ENCODE results near the gene LRRC27.

Gene LRRC27

DNA sequence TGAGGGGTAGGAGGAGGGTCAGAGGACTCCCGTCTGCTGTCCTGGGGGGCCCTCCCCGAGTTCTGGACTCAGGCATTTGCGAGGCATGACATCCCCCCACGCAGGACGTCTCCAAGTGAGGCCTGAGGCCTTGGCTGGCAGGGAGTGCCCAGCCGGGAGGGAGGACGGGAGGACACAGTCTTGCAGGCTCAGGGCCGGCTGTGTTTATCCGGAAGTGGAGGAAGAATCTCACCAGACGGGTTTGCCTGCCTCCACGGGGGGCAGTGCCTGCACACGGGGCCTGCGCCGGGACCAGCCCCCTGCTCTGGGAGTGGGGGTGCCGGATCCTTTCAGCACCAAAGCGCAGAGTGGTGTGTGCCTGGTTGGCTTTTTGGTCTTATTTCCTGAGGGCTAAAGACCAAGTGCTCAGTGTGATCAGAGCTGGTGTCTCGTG lies 75.9 kb downstream of the LRRC27 start:
- H3K27me3 ChIP-seq (ENCODE audit: low read length) = no peaks in the 10 kb centered on the region
- H3K9ac ChIP-seq (ENCODE audit: low read length) = no peak overlapping the region
- H3K4me2 ChIP-seq (ENCODE audit: low read depth, low read length, poor library complexity, severe bottlenecking) = no peak overlapping the region
- no peak overlapping the region for H3K4me3 ChIP-seq (ENCODE audit: insufficient read depth, low read length, poor library complexity, severe bottlenecking)
- no peaks in the 10 kb centered on the region for H3K79me2 ChIP-seq (ENCODE audit: insufficient read depth, low read length)
- no peaks in the 10 kb centered on the region for H3K9me2 ChIP-seq (replicated peaks; ENCODE audit: insufficient read depth, low read length)
- H2AFZ ChIP-seq (ENCODE audit: low read depth, low read length, severe bottlenecking) = no peak overlapping the region
- no peak for TF ChIP-seq EZH2phosphoT487 (conservative IDR thresholded peaks at IDR 0.05; ENCODE audit: low read length)
- TF ChIP-seq, protein P1, sequence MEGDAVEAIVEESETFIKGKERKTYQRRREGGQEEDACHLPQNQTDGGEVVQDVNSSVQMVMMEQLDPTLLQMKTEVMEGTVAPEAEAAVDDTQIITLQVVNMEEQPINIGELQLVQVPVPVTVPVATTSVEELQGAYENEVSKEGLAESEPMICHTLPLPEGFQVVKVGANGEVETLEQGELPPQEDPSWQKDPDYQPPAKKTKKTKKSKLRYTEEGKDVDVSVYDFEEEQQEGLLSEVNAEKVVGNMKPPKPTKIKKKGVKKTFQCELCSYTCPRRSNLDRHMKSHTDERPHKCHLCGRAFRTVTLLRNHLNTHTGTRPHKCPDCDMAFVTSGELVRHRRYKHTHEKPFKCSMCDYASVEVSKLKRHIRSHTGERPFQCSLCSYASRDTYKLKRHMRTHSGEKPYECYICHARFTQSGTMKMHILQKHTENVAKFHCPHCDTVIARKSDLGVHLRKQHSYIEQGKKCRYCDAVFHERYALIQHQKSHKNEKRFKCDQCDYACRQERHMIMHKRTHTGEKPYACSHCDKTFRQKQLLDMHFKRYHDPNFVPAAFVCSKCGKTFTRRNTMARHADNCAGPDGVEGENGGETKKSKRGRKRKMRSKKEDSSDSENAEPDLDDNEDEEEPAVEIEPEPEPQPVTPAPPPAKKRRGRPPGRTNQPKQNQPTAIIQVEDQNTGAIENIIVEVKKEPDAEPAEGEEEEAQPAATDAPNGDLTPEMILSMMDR (IDR thresholded peaks at IDR 0.05; ENCODE audit: insufficient read depth, low read length, poor library complexity, severe bottlenecking) = no peak
- no peak overlapping the region for H3K27ac ChIP-seq (ENCODE audit: low read depth, low read length)
- H3K36me3 ChIP-seq (ENCODE audit: low read length) = no peaks in the 10 kb centered on the region
- H4K20me1 ChIP-seq (ENCODE audit: low read depth, low read length) = no peaks in the 10 kb centered on the region
- no peaks in the 10 kb centered on the region for H3K9me3 ChIP-seq (ENCODE audit: insufficient read depth, low read length)
- H3F3A ChIP-seq (ENCODE audit: insufficient read depth) = no peaks in the 10 kb centered on the region

DNA sequence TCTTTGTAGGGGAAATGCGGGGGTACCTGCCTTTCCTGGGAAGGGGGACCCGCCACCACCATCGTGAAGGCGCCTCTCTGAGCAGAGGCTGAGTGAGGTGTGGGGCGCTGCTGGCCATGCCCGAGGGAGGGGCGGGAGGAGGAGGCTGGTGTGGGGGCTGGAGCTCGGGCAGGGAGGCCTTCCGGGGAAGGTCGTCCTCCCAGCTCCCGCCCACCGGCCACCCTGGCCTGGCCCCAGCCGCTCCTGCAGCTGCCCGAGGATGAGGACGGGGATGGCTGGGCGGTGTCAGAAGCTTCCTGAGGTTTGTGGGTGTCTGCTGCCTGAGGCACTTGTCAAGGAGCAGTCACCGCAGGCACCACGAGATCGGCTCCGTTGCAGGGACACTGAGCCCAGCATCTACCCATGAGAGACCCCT lies 76.4 kb downstream of the LRRC27 start:
- Histone ChIP-seq H3K4me3 (ENCODE audit: insufficient read depth, low read length, poor library complexity, severe bottlenecking) (no peak overlapping the region), H3K9me2 (replicated peaks; ENCODE audit: insufficient read depth, low read length) (no peaks in the 10 kb centered on the region), H3K27ac (ENCODE audit: low read depth, low read length) (no peak overlapping the region), H3K9ac (ENCODE audit: low read length) (no peak overlapping the region), H3K4me2 (ENCODE audit: low read depth, low read length, poor library complexity, severe bottlenecking) (no peak overlapping the region), H3K9me3 (ENCODE audit: insufficient read depth, low read length) (no peaks in the 10 kb centered on the region), H3K27me3 (ENCODE audit: low read length) (no peaks in the 10 kb centered on the region), H4K20me1 (ENCODE audit: low read depth, low read length) (no peaks in the 10 kb centered on the region), H3F3A (ENCODE audit: insufficient read depth) (no peaks in the 10 kb centered on the region), H3K36me3 (ENCODE audit: low read length) (no peaks in the 10 kb centered on the region), H3K79me2 (ENCODE audit: insufficient read depth, low read length) (no peaks in the 10 kb centered on the region), H2AFZ (ENCODE audit: low read depth, low read length, severe bottlenecking) (no peak overlapping the region)
- TF ChIP-seq, protein P1 (IDR thresholded peaks at IDR 0.05; ENCODE audit: insufficient read depth, low read length, poor library complexity, severe bottlenecking) = no peak
- TF ChIP-seq EZH2phosphoT487 (conservative IDR thresholded peaks at IDR 0.05; ENCODE audit: low read length) = no peak

DNA sequence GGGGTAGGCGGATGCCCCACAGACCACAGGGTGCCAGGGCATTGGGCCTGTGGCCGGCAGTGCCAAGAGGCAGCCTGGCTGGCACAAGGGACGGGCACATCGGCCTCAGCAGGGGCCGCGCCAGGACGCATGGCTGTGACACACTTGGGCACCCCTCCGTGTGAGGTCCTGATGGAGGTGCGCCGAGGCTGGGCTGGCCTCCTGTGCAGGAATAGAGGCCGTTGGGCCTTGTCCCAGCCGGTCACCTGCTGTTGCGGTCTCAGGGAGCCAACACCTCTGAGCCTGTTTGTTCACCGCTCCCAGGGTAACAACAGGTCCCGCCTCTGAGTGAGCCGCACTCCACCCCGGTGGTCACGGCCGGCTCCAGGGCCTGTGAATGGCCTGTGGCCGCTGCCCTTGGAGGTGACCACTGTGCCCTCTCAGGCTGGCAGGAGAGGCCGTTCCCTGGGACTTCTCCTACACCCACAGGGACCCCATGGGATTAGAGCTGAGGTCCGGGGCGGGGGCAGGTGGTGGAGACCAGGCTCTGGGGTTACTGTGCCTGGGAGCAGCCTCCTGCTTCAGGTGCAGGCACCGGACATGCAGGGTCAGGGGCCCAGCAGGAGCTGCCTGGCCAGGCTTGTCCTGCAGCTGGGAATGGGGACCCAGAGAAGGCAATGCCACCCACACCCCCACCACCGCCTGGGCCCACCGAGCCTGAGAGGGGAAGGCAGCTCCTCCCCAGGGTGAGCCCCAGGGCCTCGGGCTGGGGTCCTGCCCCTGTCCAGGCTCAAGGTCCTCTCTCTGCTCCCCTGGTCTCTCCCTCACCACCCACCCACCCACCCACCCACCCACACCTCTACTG lies 77.1 kb downstream of the LRRC27 start:
- Histone ChIP-seq H3K27me3 (ENCODE audit: low read length) (no peaks in the 10 kb centered on the region), H4K20me1 (ENCODE audit: low read depth, low read length) (no peaks in the 10 kb centered on the region), H3K9me3 (ENCODE audit: insufficient read depth, low read length) (no peaks in the 10 kb centered on the region), H3K79me2 (ENCODE audit: insufficient read depth, low read length) (no peaks in the 10 kb centered on the region), H3K9ac (ENCODE audit: low read length) (no peak overlapping the region), H3K4me3 (ENCODE audit: insufficient read depth, low read length, poor library complexity, severe bottlenecking) (no peak overlapping the region), H3F3A (ENCODE audit: insufficient read depth) (no peaks in the 10 kb centered on the region), H3K27ac (ENCODE audit: low read depth, low read length) (no peak overlapping the region), H2AFZ (ENCODE audit: low read depth, low read length, severe bottlenecking) (no peak overlapping the region), H3K4me2 (ENCODE audit: low read depth, low read length, poor library complexity, severe bottlenecking) (no peak overlapping the region), H3K36me3 (ENCODE audit: low read length) (no peaks in the 10 kb centered on the region), H3K9me2 (replicated peaks; ENCODE audit: insufficient read depth, low read length) (no peaks in the 10 kb centered on the region)
- TF ChIP-seq EZH2phosphoT487 (conservative IDR thresholded peaks at IDR 0.05; ENCODE audit: low read length) = no peak
- TF ChIP-seq, protein P1 (IDR thresholded peaks at IDR 0.05; ENCODE audit: insufficient read depth, low read length, poor library complexity, severe bottlenecking) = no peak

All from SU-DHL-6 (cell line).